ENCODE results near the gene USP40. TPM values are rescaled to one million over a fixed set of nuclear protein-coding genes. Genes with fewer than 3 reads are reported as not detected.

Gene USP40
- total RNA-seq, 4 donors from 2014 or later, result 12.3 to 23.3 (median 20.1) TPM

DNA sequence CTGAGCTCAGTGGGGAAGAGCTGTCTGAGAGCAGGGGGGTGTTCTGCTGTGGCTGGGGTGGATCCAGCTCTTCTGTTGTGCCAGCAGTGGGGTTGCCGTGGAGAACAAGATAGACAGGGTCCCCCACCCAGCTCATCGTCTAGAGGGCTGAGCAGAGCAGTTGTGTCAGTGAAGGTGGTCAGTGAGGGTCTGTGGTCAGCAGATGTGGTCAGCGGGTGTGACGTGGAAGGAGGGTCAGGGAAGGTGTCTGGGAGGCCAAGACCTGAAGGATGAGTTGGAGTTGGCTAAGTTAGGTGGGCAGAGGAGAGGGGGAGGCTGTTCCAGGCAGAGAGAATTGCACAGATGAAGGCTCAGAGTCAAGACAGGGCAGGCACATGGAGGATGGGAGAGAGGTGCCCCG lies 109.2 kb downstream of the USP40 start:
- Histone ChIP-seq H3K4me1 (no peaks in the 10 kb centered on the region), H3K27ac (replicated peaks in 1 of 4) (no peak overlapping the region), H3K4me3 (no peak overlapping the region), H3K27me3 (no peaks in the 10 kb centered on the region), H3K36me3 (peaks cover 41 to 100% (median 98%) of the 10 kb centered on the region in 4 donors), H3K9me3 (no peaks in the 10 kb centered on the region)
- 92% methylated on average over 5 of the region's 5 CpGs for WGBS
- TF ChIP-seq, protein P1, sequence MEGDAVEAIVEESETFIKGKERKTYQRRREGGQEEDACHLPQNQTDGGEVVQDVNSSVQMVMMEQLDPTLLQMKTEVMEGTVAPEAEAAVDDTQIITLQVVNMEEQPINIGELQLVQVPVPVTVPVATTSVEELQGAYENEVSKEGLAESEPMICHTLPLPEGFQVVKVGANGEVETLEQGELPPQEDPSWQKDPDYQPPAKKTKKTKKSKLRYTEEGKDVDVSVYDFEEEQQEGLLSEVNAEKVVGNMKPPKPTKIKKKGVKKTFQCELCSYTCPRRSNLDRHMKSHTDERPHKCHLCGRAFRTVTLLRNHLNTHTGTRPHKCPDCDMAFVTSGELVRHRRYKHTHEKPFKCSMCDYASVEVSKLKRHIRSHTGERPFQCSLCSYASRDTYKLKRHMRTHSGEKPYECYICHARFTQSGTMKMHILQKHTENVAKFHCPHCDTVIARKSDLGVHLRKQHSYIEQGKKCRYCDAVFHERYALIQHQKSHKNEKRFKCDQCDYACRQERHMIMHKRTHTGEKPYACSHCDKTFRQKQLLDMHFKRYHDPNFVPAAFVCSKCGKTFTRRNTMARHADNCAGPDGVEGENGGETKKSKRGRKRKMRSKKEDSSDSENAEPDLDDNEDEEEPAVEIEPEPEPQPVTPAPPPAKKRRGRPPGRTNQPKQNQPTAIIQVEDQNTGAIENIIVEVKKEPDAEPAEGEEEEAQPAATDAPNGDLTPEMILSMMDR (IDR thresholded peaks at IDR 0.05), result no peak
- TF ChIP-seq POLR2A (IDR thresholded peaks at IDR 0.05; ENCODE audit: low read depth) (no peak), EP300 (IDR thresholded peaks at IDR 0.05) (no peak), POLR2AphosphoS5 (IDR thresholded peaks at IDR 0.05) (no peak)
- no peak for DNase-seq (ENCODE audit: extremely low spot score)
- intact Hi-C loops (cut with DNase I), result no loop called here

DNA sequence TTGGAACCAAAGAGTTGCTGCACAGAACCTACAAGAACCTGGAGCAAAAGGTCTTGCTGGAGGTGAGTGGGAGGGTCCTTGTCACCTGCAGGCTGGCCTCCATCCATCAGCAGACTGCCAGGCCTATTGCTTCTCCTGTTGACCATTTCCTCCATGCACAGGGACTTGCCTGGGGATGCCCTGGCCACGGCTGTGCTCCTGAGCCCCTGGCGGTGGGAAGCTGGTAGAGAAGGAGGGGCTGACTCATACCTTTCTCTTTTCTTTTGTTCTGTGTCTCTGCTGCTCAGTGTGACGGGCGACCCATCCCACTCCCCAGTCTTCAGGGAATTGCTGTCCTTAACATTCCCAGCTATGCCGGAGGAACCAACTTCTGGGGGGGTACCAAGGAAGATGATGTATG lies 109.6 kb downstream of the USP40 start:
- intact Hi-C loops (cut with DNase I), result no loop called here
- peaks cover 41 to 100% (median 98%) of the 10 kb centered on the region in 4 donors for H3K36me3 ChIP-seq

DNA sequence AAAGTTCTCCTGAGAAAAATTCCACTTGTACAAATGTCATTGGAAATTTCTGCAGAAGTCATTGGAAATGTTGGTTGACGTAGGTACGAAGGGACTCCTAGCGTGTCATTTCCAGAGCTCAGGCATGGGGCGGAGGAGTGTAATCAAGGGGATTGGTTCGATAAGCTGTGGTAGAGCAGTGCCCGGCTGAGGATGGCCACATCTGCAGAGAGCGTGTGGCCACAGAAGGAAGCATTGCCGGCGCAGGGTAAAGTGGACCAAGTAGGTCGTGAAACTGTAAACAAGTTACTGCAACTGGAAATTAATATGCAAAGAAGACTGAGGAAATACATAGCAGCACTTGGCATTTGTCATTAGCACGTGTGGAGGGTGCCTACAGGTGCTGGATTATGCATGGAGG lies 110.5 kb downstream of the USP40 start:
- intact Hi-C loops (cut with DNase I), result no loop called here
- Histone ChIP-seq H3K4me1 (no peaks in the 10 kb centered on the region), H3K27me3 (no peaks in the 10 kb centered on the region), H3K27ac (replicated peaks in 1 of 4) (no peak overlapping the region), H3K9me3 (no peaks in the 10 kb centered on the region), H3K36me3 (peaks cover 45 to 100% (median 97%) of the 10 kb centered on the region in 4 donors), H3K4me3 (no peak overlapping the region)
- TF ChIP-seq, protein P1 (IDR thresholded peaks at IDR 0.05), result no peak
- TF ChIP-seq POLR2A (IDR thresholded peaks at IDR 0.05; ENCODE audit: low read depth), result no peak
- no peak for TF ChIP-seq POLR2AphosphoS5 (IDR thresholded peaks at IDR 0.05)
- no peak for TF ChIP-seq EP300 (IDR thresholded peaks at IDR 0.05)
- no peak for DNase-seq (ENCODE audit: extremely low spot score)
- 93% methylated on average over 11 of the region's 11 CpGs for WGBS

More for the DNA sequence above, 109.6 kb downstream of the USP40 start:
- 93% methylated on average over 5 of the region's 5 CpGs for WGBS
- Histone ChIP-seq H3K27me3 (no peaks in the 10 kb centered on the region), H3K9me3 (no peaks in the 10 kb centered on the region), H3K4me1 (no peaks in the 10 kb centered on the region), H3K4me3 (no peak overlapping the region), H3K27ac (replicated peaks in 1 of 4) (no peak overlapping the region)
- no peak for TF ChIP-seq EP300 (IDR thresholded peaks at IDR 0.05)
- TF ChIP-seq POLR2A (IDR thresholded peaks at IDR 0.05; ENCODE audit: low read depth), result no peak
- TF ChIP-seq POLR2AphosphoS5 (IDR thresholded peaks at IDR 0.05), result no peak
- TF ChIP-seq, protein P1 (IDR thresholded peaks at IDR 0.05), result no peak
- DNase-seq (ENCODE audit: extremely low spot score), result no peak

DNA sequence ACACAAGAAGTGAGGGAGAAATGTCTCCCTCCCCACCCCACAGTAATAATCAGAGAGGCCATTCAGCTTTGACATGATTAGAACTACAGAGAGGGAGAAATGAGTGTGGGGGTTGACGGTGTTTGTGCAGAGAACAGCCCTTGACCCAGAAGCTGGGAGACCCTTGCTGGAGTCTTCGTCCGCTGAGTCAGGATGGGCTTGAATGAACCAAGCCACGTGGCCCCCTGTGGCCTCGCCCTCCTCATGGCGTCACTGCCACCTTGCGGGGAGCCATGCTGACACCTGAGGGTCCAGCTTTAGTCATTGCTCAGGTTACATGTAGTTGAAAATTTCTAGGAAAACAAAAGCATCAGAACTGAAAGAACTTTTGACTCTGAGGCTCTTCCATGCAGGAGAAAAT lies 111.1 kb downstream of the USP40 start:
- no peaks in the 10 kb centered on the region for H3K9me3 ChIP-seq
- 98% methylated on average over 7 of the region's 7 CpGs for WGBS
- no peak overlapping the region for H3K27ac ChIP-seq (replicated peaks in 1 of 4)
- H3K4me1 ChIP-seq, result no peaks in the 10 kb centered on the region
- intact Hi-C loops (cut with DNase I), result no loop called here
- TF ChIP-seq EP300 (IDR thresholded peaks at IDR 0.05) (no peak), POLR2A (IDR thresholded peaks at IDR 0.05; ENCODE audit: low read depth) (no peak), POLR2AphosphoS5 (IDR thresholded peaks at IDR 0.05) (no peak)
- TF ChIP-seq, protein P1 (IDR thresholded peaks at IDR 0.05), result no peak
- H3K4me3 ChIP-seq, result no peak overlapping the region
- peaks cover 45 to 100% (median 97%) of the 10 kb centered on the region in 4 donors for H3K36me3 ChIP-seq
- H3K27me3 ChIP-seq, result no peaks in the 10 kb centered on the region
- DNase-seq (ENCODE audit: extremely low spot score), result no peak

DNA sequence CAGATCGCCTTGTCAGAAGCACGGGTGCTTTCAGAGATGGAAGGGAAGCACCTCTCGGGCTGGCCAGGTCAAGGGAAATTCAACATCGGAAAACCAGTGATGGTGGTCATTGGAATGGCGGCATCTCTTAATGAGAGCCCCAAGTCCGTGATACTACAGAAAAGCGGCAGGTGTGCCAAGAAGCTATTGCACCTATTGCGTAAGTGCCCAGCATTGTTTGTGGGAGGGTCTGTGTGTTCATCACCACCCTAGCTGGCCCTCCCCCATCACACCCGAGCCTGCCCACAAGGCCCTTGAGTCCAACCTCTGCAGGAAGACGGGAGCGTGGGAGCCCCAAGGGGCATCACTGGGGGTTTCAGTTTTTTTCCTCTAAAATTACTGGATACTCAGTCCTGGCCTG lies 111.6 kb downstream of the USP40 start:
- intact Hi-C loops (cut with DNase I), result no loop called here
- TF ChIP-seq EP300 (IDR thresholded peaks at IDR 0.05), result no peak
- no peak for TF ChIP-seq POLR2AphosphoS5 (IDR thresholded peaks at IDR 0.05)
- no peak for TF ChIP-seq POLR2A (IDR thresholded peaks at IDR 0.05; ENCODE audit: low read depth)
- TF ChIP-seq, protein P1 (IDR thresholded peaks at IDR 0.05), result no peak
- Histone ChIP-seq H3K27ac (replicated peaks in 1 of 4) (no peak overlapping the region), H3K4me3 (no peak overlapping the region), H3K27me3 (no peaks in the 10 kb centered on the region), H3K9me3 (no peaks in the 10 kb centered on the region), H3K4me1 (no peaks in the 10 kb centered on the region), H3K36me3 (peaks cover 41 to 100% (median 97%) of the 10 kb centered on the region in 4 donors)
- WGBS, result 92% methylated on average over 11 of the region's 11 CpGs
- DNase-seq (ENCODE audit: extremely low spot score), result no peak

Data from esophagus muscularis mucosa (tissue), 4 donors.